ENCODE measurements around the gene CRMP1.

The CRMP1 gene

DNA sequence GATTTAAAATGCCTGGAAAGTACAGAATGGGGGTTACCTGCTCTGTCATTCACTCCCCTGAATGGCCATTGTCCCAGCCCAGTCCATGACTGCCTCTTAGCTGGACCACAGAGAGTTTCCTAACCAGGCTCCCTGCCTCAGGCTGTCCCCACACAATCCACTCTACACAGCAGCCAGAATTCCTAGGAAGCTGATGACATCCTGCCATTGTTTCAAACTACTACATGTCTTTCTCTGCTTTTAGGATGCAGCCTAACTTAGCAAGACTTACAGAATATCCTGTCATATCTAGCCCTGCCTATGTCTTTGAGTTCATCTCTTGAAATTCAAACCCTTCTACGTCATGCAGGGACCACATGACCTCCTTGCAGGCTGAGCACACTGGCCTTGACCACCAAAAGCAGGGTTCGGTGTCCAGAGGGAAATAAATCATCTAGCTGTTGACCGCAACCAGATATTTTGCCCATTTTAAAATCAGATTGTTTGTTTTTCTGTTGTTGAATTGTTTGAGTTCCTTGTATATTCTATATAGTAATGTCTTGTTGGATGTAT lies 16.1 kb upstream of the CRMP1 start:
- Histone ChIP-seq H3K27me3 (replicated peaks in 2 of 5; ENCODE audit: control insufficient read depth in 4 of 5, insufficient read depth in 5 of 5, low read length in 4 of 5) (peaks cover 0 to 53% (median 19%) of the 10 kb centered on the region in 5 experiments), H3K4me3 (ENCODE audit: control insufficient read depth in 1 of 7, extremely low read depth in 1 of 7, insufficient read depth in 4 of 7, low read depth in 2 of 7, low read length in 6 of 7) (no peak overlapping the region), H3K27ac (ENCODE audit: insufficient read depth in 1 of 2, low read depth in 1 of 2, low read length in 2 of 2, poor library complexity in 1 of 2, severe bottlenecking in 2 of 2) (no peak overlapping the region), H3K36me3 (ENCODE audit: control insufficient read depth in 4 of 4, insufficient read depth in 4 of 4, low read length in 3 of 4) (no peaks in the 10 kb centered on the region), H3K9me3 (ENCODE audit: control extremely low read depth in 1 of 5, control insufficient read depth in 4 of 5, insufficient read depth in 2 of 5, low read depth in 1 of 5, low read length in 4 of 5) (peaks cover 1 to 12% (median 8%) of the 10 kb centered on the region in 5 experiments), H3K4me1 (ENCODE audit: control extremely low read depth in 1 of 4, control insufficient read depth in 4 of 4, insufficient read depth in 4 of 4, low read length in 3 of 4) (no peaks in the 10 kb centered on the region)
- POLR2A ChIA-PET = no interaction called here
- CTCF ChIA-PET = no interaction called here
- 18% methylated on average over 2 of the region's 3 CpGs for WGBS (ENCODE audit: insufficient coverage)
- no peak for DNase-seq

DNA sequence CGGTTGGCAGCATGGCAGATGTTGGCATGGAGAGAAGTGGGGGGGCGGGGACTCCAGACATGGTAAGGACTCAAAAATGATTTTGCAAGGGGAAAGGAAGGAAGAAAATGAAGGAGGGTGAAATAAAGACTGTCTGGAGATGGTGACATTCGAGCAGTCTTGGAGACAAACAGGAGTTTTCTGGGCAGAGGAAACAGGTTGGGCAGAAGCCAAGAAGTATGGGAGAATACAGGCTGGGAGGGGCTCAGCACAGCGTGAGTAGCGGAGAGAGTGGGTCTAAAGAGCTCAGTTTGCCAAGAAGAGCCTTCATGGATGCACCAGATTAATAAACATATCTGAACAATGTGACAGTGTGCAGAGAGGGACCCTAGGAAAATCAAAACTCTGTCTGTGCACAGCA lies 13.3 kb upstream of the CRMP1 start:
- H3K4me3 ChIP-seq (ENCODE audit: control insufficient read depth in 1 of 7, extremely low read depth in 1 of 7, insufficient read depth in 4 of 7, low read depth in 2 of 7, low read length in 6 of 7) = no peak overlapping the region
- DNase-seq = no peak
- no peaks in the 10 kb centered on the region for H3K36me3 ChIP-seq (ENCODE audit: control insufficient read depth in 4 of 4, insufficient read depth in 4 of 4, low read length in 3 of 4)
- peaks cover 1 to 8% (median 4%) of the 10 kb centered on the region in 5 experiments for H3K9me3 ChIP-seq (ENCODE audit: control extremely low read depth in 1 of 5, control insufficient read depth in 4 of 5, insufficient read depth in 2 of 5, low read depth in 1 of 5, low read length in 4 of 5)
- CTCF ChIA-PET = no interaction called here
- peaks cover 0 to 74% (median 22%) of the 10 kb centered on the region in 5 experiments for H3K27me3 ChIP-seq (replicated peaks in 2 of 5; ENCODE audit: control insufficient read depth in 4 of 5, insufficient read depth in 5 of 5, low read length in 4 of 5)
- no peak overlapping the region for H3K27ac ChIP-seq (ENCODE audit: insufficient read depth in 1 of 2, low read depth in 1 of 2, low read length in 2 of 2, poor library complexity in 1 of 2, severe bottlenecking in 2 of 2)
- WGBS (ENCODE audit: insufficient coverage) = 40% methylated on average over 5 of the region's 5 CpGs
- POLR2A ChIA-PET = no interaction called here
- H3K4me1 ChIP-seq (ENCODE audit: control extremely low read depth in 1 of 4, control insufficient read depth in 4 of 4, insufficient read depth in 4 of 4, low read length in 3 of 4) = no peaks in the 10 kb centered on the region

DNA sequence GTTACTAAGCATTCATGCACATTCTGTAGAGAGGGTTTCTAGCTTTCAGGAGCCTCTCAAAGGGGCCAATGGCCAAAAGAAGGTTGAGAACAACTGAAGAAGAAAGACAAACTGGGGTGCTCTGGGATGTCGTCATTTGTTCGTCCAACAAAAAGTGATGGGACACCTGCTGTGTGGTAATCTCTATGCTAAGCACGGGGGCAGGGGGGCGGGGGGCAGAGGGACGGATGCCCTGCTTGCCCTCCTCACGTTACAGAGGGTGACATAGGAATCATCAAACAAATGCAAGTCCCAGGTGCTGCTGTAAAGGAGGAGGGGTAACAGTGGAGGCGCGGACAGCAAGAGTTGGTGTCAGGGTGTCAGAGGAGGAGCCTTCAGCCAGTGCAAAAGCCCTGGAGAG lies 12.8 kb upstream of the CRMP1 start:
- Histone ChIP-seq H3K4me1 (ENCODE audit: control extremely low read depth in 1 of 4, control insufficient read depth in 4 of 4, insufficient read depth in 4 of 4, low read length in 3 of 4) (no peaks in the 10 kb centered on the region), H3K27me3 (replicated peaks in 2 of 5; ENCODE audit: control insufficient read depth in 4 of 5, insufficient read depth in 5 of 5, low read length in 4 of 5) (peaks cover 0 to 79% (median 22%) of the 10 kb centered on the region in 5 experiments), H3K36me3 (ENCODE audit: control insufficient read depth in 4 of 4, insufficient read depth in 4 of 4, low read length in 3 of 4) (no peaks in the 10 kb centered on the region), H3K9me3 (ENCODE audit: control extremely low read depth in 1 of 5, control insufficient read depth in 4 of 5, insufficient read depth in 2 of 5, low read depth in 1 of 5, low read length in 4 of 5) (peaks cover 1 to 8% (median 4%) of the 10 kb centered on the region in 5 experiments), H3K27ac (ENCODE audit: insufficient read depth in 1 of 2, low read depth in 1 of 2, low read length in 2 of 2, poor library complexity in 1 of 2, severe bottlenecking in 2 of 2) (no peak overlapping the region), H3K4me3 (ENCODE audit: control insufficient read depth in 1 of 7, extremely low read depth in 1 of 7, insufficient read depth in 4 of 7, low read depth in 2 of 7, low read length in 6 of 7) (no peak overlapping the region)
- DNase-seq = no peak
- CTCF ChIA-PET = no interaction called here
- 24% methylated on average over 5 of the region's 8 CpGs for WGBS (ENCODE audit: insufficient coverage)
- POLR2A ChIA-PET = no interaction called here

DNA sequence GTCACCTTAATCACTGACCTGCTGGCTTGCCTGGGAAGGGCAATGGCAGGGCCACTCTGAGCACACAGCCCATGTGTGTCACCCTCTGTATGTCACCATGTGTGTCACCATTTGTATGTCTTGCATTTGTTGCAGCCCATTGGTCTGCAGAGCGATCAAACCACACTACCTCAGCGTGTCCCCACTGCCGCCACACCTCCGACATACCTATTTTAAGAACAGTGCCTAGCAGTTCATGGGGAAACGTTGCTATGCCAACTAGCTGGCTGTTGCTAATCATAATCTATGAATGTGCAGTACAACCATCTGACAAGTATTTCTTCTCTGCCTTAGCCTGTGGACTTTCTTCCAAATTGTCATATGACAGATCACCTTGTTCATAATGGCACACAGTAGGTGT lies 8.0 kb upstream of the CRMP1 start:
- H3K9me3 ChIP-seq (ENCODE audit: control extremely low read depth in 1 of 5, control insufficient read depth in 4 of 5, insufficient read depth in 2 of 5, low read depth in 1 of 5, low read length in 4 of 5) = peaks cover 0 to 9% (median 2%) of the 10 kb centered on the region in 5 experiments
- H3K36me3 ChIP-seq (ENCODE audit: control insufficient read depth in 4 of 4, insufficient read depth in 4 of 4, low read length in 3 of 4) = no peaks in the 10 kb centered on the region
- WGBS (ENCODE audit: insufficient coverage) = 88% methylated on average over 5 of the region's 5 CpGs
- ChIA-PET POLR2A (no interaction called here), CTCF (no interaction called here)
- peaks cover 0 to 89% (median 23%) of the 10 kb centered on the region in 5 experiments for H3K27me3 ChIP-seq (replicated peaks in 2 of 5; ENCODE audit: control insufficient read depth in 4 of 5, insufficient read depth in 5 of 5, low read length in 4 of 5)
- no peak overlapping the region for H3K4me3 ChIP-seq (ENCODE audit: control insufficient read depth in 1 of 7, extremely low read depth in 1 of 7, insufficient read depth in 4 of 7, low read depth in 2 of 7, low read length in 6 of 7)
- no peak for DNase-seq
- no peak overlapping the region for H3K27ac ChIP-seq (ENCODE audit: insufficient read depth in 1 of 2, low read depth in 1 of 2, low read length in 2 of 2, poor library complexity in 1 of 2, severe bottlenecking in 2 of 2)
- H3K4me1 ChIP-seq (ENCODE audit: control extremely low read depth in 1 of 4, control insufficient read depth in 4 of 4, insufficient read depth in 4 of 4, low read length in 3 of 4) = no peaks in the 10 kb centered on the region

DNA sequence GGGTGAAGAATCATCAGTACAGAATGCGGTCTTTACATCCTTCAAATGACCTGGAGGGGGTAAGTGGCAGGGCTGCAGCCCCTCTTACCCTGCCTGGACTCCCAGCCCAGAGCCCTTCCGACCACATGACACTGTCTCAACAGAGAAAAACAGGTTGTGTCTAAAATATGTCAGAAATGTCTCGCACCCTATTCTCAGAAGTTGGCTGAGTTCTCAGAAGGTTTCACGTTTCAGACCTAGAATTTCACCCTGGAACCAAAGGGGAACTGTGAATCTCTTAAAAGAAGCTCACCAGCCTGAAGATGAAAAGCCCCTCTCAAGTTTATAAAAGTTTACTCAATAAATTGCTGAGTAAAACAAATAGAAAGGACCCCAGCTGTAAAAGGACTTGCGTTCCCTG lies 7.0 kb upstream of the CRMP1 start:
- DNase-seq = no peak
- Histone ChIP-seq H3K27me3 (replicated peaks in 2 of 5; ENCODE audit: control insufficient read depth in 4 of 5, insufficient read depth in 5 of 5, low read length in 4 of 5) (peaks cover 0 to 92% (median 21%) of the 10 kb centered on the region in 5 experiments), H3K4me1 (ENCODE audit: control extremely low read depth in 1 of 4, control insufficient read depth in 4 of 4, insufficient read depth in 4 of 4, low read length in 3 of 4) (no peaks in the 10 kb centered on the region), H3K9me3 (ENCODE audit: control extremely low read depth in 1 of 5, control insufficient read depth in 4 of 5, insufficient read depth in 2 of 5, low read depth in 1 of 5, low read length in 4 of 5) (peaks cover 0 to 9% (median 2%) of the 10 kb centered on the region in 5 experiments), H3K36me3 (ENCODE audit: control insufficient read depth in 4 of 4, insufficient read depth in 4 of 4, low read length in 3 of 4) (no peaks in the 10 kb centered on the region), H3K4me3 (ENCODE audit: control insufficient read depth in 1 of 7, extremely low read depth in 1 of 7, insufficient read depth in 4 of 7, low read depth in 2 of 7, low read length in 6 of 7) (no peak overlapping the region), H3K27ac (ENCODE audit: insufficient read depth in 1 of 2, low read depth in 1 of 2, low read length in 2 of 2, poor library complexity in 1 of 2, severe bottlenecking in 2 of 2) (no peak overlapping the region)
- POLR2A ChIA-PET = no interaction called here
- 86% methylated on average over 4 of the region's 5 CpGs for WGBS (ENCODE audit: insufficient coverage)
- CTCF ChIA-PET = no interaction called here

DNA sequence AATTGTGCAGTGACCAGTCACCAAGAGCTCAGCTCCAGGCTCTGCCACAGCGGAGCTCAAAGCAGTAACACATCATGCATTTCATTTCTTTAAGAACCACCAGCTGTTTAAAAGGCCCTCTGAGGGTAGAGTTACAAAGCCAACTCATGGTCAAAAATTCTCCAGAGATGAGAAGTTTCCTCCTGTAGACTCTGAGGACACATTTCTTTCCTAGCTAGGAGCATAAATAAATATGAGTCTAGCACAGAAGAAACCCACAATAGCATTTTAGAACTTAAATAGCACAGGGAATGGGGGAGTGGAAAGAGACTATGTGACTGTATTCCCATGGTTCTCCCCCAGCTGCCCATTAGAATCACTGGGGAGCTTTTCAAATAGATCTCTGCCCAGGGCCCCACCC lies 6.5 kb upstream of the CRMP1 start:
- H3K27ac ChIP-seq (ENCODE audit: insufficient read depth in 1 of 2, low read depth in 1 of 2, low read length in 2 of 2, poor library complexity in 1 of 2, severe bottlenecking in 2 of 2) = no peak overlapping the region
- no peaks in the 10 kb centered on the region for H3K4me1 ChIP-seq (ENCODE audit: control extremely low read depth in 1 of 4, control insufficient read depth in 4 of 4, insufficient read depth in 4 of 4, low read length in 3 of 4)
- ChIA-PET POLR2A (no interaction called here), CTCF (no interaction called here)
- peaks cover 0 to 92% (median 26%) of the 10 kb centered on the region in 5 experiments for H3K27me3 ChIP-seq (replicated peaks in 2 of 5; ENCODE audit: control insufficient read depth in 4 of 5, insufficient read depth in 5 of 5, low read length in 4 of 5)
- no peak overlapping the region for H3K4me3 ChIP-seq (ENCODE audit: control insufficient read depth in 1 of 7, extremely low read depth in 1 of 7, insufficient read depth in 4 of 7, low read depth in 2 of 7, low read length in 6 of 7)
- 90% methylated on average over 1 of the region's 1 CpG for WGBS (ENCODE audit: insufficient coverage)
- no peak for DNase-seq
- H3K36me3 ChIP-seq (ENCODE audit: control insufficient read depth in 4 of 4, insufficient read depth in 4 of 4, low read length in 3 of 4) = no peaks in the 10 kb centered on the region
- peaks cover 0 to 9% (median 2%) of the 10 kb centered on the region in 5 experiments for H3K9me3 ChIP-seq (ENCODE audit: control extremely low read depth in 1 of 5, control insufficient read depth in 4 of 5, insufficient read depth in 2 of 5, low read depth in 1 of 5, low read length in 4 of 5)

DNA sequence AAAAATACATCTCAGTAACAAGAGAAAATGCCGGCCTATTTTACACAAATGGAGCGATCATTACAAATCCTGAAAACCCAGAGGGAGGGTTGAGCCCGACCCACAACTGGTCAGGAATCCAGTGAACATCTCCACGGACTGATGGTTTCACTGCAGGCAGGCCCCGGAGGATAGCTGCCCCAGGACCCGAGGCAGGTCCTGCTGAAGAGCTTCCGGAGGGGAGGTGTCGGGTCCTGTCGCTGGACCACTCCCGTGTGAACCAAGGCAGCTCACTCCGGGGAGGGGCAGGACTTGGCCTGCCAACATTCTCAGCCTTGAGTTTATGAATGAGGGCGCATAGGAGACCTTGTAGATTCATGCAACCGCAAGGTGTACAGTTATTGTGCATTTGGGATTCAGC lies 4.8 kb upstream of the CRMP1 start:
- H3K36me3 ChIP-seq (ENCODE audit: control insufficient read depth in 4 of 4, insufficient read depth in 4 of 4, low read length in 3 of 4) = no peaks in the 10 kb centered on the region
- DNase-seq = no peak
- no peak overlapping the region for H3K4me3 ChIP-seq (ENCODE audit: control insufficient read depth in 1 of 7, extremely low read depth in 1 of 7, insufficient read depth in 4 of 7, low read depth in 2 of 7, low read length in 6 of 7)
- H3K27me3 ChIP-seq (replicated peaks in 2 of 5; ENCODE audit: control insufficient read depth in 4 of 5, insufficient read depth in 5 of 5, low read length in 4 of 5) = peaks cover 0 to 91% (median 33%) of the 10 kb centered on the region in 5 experiments
- ChIA-PET CTCF (no interaction called here), POLR2A (no interaction called here)
- peaks cover 0 to 3% (median under 1%) of the 10 kb centered on the region in 4 experiments for H3K4me1 ChIP-seq (ENCODE audit: control extremely low read depth in 1 of 4, control insufficient read depth in 4 of 4, insufficient read depth in 4 of 4, low read length in 3 of 4)
- no peak overlapping the region for H3K27ac ChIP-seq (ENCODE audit: insufficient read depth in 1 of 2, low read depth in 1 of 2, low read length in 2 of 2, poor library complexity in 1 of 2, severe bottlenecking in 2 of 2)
- peaks cover 0 to 9% (median 2%) of the 10 kb centered on the region in 5 experiments for H3K9me3 ChIP-seq (ENCODE audit: control extremely low read depth in 1 of 5, control insufficient read depth in 4 of 5, insufficient read depth in 2 of 5, low read depth in 1 of 5, low read length in 4 of 5)
- 91% methylated on average over 13 of the region's 13 CpGs for WGBS (ENCODE audit: insufficient coverage)
